Neural crest cell (in vitro differentiated cells): ENCODE data around the gene VIPR2. TPM values are rescaled to one million over a fixed set of nuclear protein-coding genes. Genes with fewer than 3 reads are reported as not detected.

Experiments
- DNase-seq: peaks from one replicate; pipeline ENCODE4 v3.0.0; 2021; ENCODE audit warnings: low read depth, mixed read lengths, low spot score
- H3K27ac Mint-ChIP-seq: one replicate; pipeline ENCODE4 v1.8.0; 2021; ENCODE audit warnings: mild to moderate bottlenecking, mixed read lengths; ENCODE audit not compliant: unreplicated experiment
- H3K27me3 Mint-ChIP-seq: 2 replicates; pipeline ENCODE4 v1.8.0; 2021; ENCODE audit warnings: low read depth, mild to moderate bottlenecking, mixed read lengths
- H3K36me3 Mint-ChIP-seq: 2 replicates; pipeline ENCODE4 v1.8.0; 2021; ENCODE audit warnings: low read depth, mild to moderate bottlenecking, mixed read lengths
- H3K4me1 Mint-ChIP-seq: 2 replicates; pipeline ENCODE4 v1.8.0; 2021; ENCODE audit warnings: mixed read lengths
- H3K4me3 Mint-ChIP-seq: one replicate; pipeline ENCODE4 v1.8.0; 2021; ENCODE audit warnings: mild to moderate bottlenecking, mixed read lengths
- H3K9me3 Mint-ChIP-seq: 2 replicates; pipeline ENCODE4 v1.8.0; 2021; ENCODE audit warnings: mixed read lengths
- CTCF ChIP-seq: fragments of 200-600 bp; sonication (generic); conservative IDR thresholded peaks from 2 replicates; pipeline ENCODE4 v1.5.0; 2021; ENCODE audit warnings: antibody characterized with exemption, mild to moderate bottlenecking
- total RNA-seq: library from RNA; stranded (reverse); gene quantifications from 2 replicates; pipeline ENCODE4 v1.2.1, GENCODE V29; 2021

Gene VIPR2
- total RNA-seq, 1 donor from 2014 or later: 0.16 TPM

- peaks cover 26% of the 10 kb centered on the region for H3K27me3 Mint-ChIP-seq
- no peak overlapping the region for H3K27ac Mint-ChIP-seq
- peaks cover 42% of the 10 kb centered on the region for H3K4me1 Mint-ChIP-seq
- TF ChIP-seq CTCF: no peak
- H3K4me3 Mint-ChIP-seq: no peak overlapping the region
- no peaks in the 10 kb centered on the region for H3K9me3 Mint-ChIP-seq
- no peaks in the 10 kb centered on the region for H3K36me3 Mint-ChIP-seq
- DNase-seq: no peak
Observed at GRCh38 chr7:159023206-159023605, 121.5 kb downstream of the VIPR2 start.

- Mint-ChIP-seq H3K27ac (no peak overlapping the region), H3K27me3 (peaks cover 23% of the 10 kb centered on the region), H3K4me1 (peaks cover 34% of the 10 kb centered on the region), H3K4me3 (no peak overlapping the region), H3K9me3 (no peaks in the 10 kb centered on the region), H3K36me3 (no peaks in the 10 kb centered on the region)
- no peak for DNase-seq
- no peak for TF ChIP-seq CTCF
Observed at GRCh38 chr7:159022238-159022993, 122.3 kb downstream of the VIPR2 start.

- H3K36me3 Mint-ChIP-seq: no peaks in the 10 kb centered on the region
- H3K9me3 Mint-ChIP-seq: no peaks in the 10 kb centered on the region
- DNase-seq: peak; percentile 34
- TF ChIP-seq CTCF: peak; percentile 37
- no peak overlapping the region for H3K4me3 Mint-ChIP-seq
- peaks cover 9% of the 10 kb centered on the region for H3K27me3 Mint-ChIP-seq
- no peak overlapping the region for H3K27ac Mint-ChIP-seq
- peaks cover 20% of the 10 kb centered on the region for H3K4me1 Mint-ChIP-seq
Observed at GRCh38 chr7:159020987-159021386, 123.7 kb downstream of the VIPR2 start.

GRCh38 chr7:159019111-159019510 is 125.6 kb downstream of the VIPR2 start:
- Mint-ChIP-seq H3K9me3 (no peaks in the 10 kb centered on the region), H3K4me1 (peaks cover 14% of the 10 kb centered on the region), H3K4me3 (no peak overlapping the region), H3K36me3 (no peaks in the 10 kb centered on the region), H3K27ac (no peak overlapping the region), H3K27me3 (peaks cover 8% of the 10 kb centered on the region)
- TF ChIP-seq CTCF: no peak
- no peak for DNase-seq

GRCh38 chr7:159017741-159018140 is 126.9 kb downstream of the VIPR2 start:
- Mint-ChIP-seq H3K4me3 (no peak overlapping the region), H3K4me1 (peaks cover 14% of the 10 kb centered on the region), H3K9me3 (no peaks in the 10 kb centered on the region), H3K36me3 (no peaks in the 10 kb centered on the region), H3K27me3 (peaks cover 8% of the 10 kb centered on the region), H3K27ac (no peak overlapping the region)
- no peak for DNase-seq
- no peak for TF ChIP-seq CTCF
